Neural progenitor cell (in vitro differentiated cells): ENCODE data around the gene KDM4E. TPM values are rescaled to one million over a fixed set of nuclear protein-coding genes. Genes with fewer than 3 reads are reported as not detected.

Source experiments
- DNase-seq: peaks from one replicate; pipeline ENCODE4 v3.0.0-alpha.2; 2016; ENCODE audit warnings: low spot score
- H2AFZ ChIP-seq: fragments of 200-600 bp; sonication (generic); replicated peaks from 2 replicates; pipeline ENCODE4 v1.6.1; 2016; ENCODE audit warnings: antibody characterized with exemption
- H3F3A ChIP-seq: fragments of 200-600 bp; sonication (generic); 2 replicates; pipeline ENCODE4 v1.6.1; 2016; ENCODE audit warnings: antibody characterized with exemption, low read depth
- H3K27ac ChIP-seq: fragments of 200-600 bp; sonication (generic); 2 replicates; pipeline ENCODE4 v1.5.1; 2016; ENCODE audit warnings: mild to moderate bottlenecking
- H3K27me3 ChIP-seq: fragments of 200-600 bp; sonication (generic); 2 replicates; pipeline ENCODE4 v1.6.1; 2016; ENCODE audit warnings: mild to moderate bottlenecking, moderate library complexity
- H3K36me3 ChIP-seq: fragments of 200-600 bp; sonication (generic); 2 replicates; pipeline ENCODE4 v1.5.1; 2016
- H3K4me1 ChIP-seq: fragments of 200-600 bp; sonication (generic); 2 replicates; pipeline ENCODE4 v1.6.1; 2016; ENCODE audit warnings: mixed run types
- H3K4me2 ChIP-seq: fragments of 200-600 bp; sonication (generic); 2 replicates; pipeline ENCODE4 v1.6.1; 2016
- H3K4me3 ChIP-seq: fragments of 200-600 bp; sonication (generic); 2 replicates; pipeline ENCODE4 v1.5.1; 2016
- H3K79me2 ChIP-seq: fragments of 200-600 bp; sonication (generic); 2 replicates; pipeline ENCODE4 v1.6.1; 2016; ENCODE audit warnings: low read depth
- H3K9ac ChIP-seq: fragments of 200-600 bp; sonication (generic); 2 replicates; pipeline ENCODE4 v1.6.1; 2016
- H3K9me3 ChIP-seq: fragments of 200-600 bp; sonication (generic); 2 replicates; pipeline ENCODE4 v1.5.1; 2016; ENCODE audit warnings: low read depth
- H4K20me1 ChIP-seq: fragments of 200-600 bp; sonication (generic); 2 replicates; pipeline ENCODE4 v1.6.1; 2016; ENCODE audit warnings: low read depth
- H3K27ac Mint-ChIP-seq: 3 replicates; pipeline ENCODE4 v1.8.0; 2021; ENCODE audit warnings: mixed read lengths
- H3K27me3 Mint-ChIP-seq: 2 replicates; pipeline ENCODE4 v1.8.0; 2022; ENCODE audit warnings: low read depth, mild to moderate bottlenecking, inconsistent platforms, moderate library complexity, mixed read lengths; ENCODE audit not compliant: insufficient read depth
- H3K36me3 Mint-ChIP-seq: 3 replicates; pipeline ENCODE4 v1.8.0; 2021; ENCODE audit warnings: mixed read lengths
- H3K4me1 Mint-ChIP-seq: 3 replicates; pipeline ENCODE4 v1.8.0; 2021; ENCODE audit warnings: mixed read lengths
- H3K4me3 Mint-ChIP-seq: 3 replicates; pipeline ENCODE4 v1.8.0; 2021; ENCODE audit warnings: mild to moderate bottlenecking, moderate library complexity, mixed read lengths
- H3K9me3 Mint-ChIP-seq: 3 replicates; pipeline ENCODE4 v1.8.0; 2020; ENCODE audit warnings: mixed read lengths
- EZH2 ChIP-seq: fragments of 200-600 bp; sonication (generic); IDR thresholded peaks from 2 replicates; pipeline ENCODE4 v1.6.1; 2017; ENCODE audit warnings: antibody characterized with exemption, mild to moderate bottlenecking, moderate library complexity
- EZH2phosphoT487 ChIP-seq: fragments of 200-600 bp; sonication (generic); IDR thresholded peaks from 2 replicates; pipeline ENCODE4 v1.6.1; 2017; ENCODE audit warnings: antibody characterized with exemption
- total RNA-seq: library from RNA; depleted of rRNA; stranded (reverse); fragments of >200 nt; gene quantifications from 2 replicates; pipeline ENCODE4 v1.2.3, GENCODE V29; 2015; ENCODE audit warnings: low replicate concordance
- TF ChIP-seq, protein P1 (sequence below): fragments of 200-600 bp; sonication (generic); IDR thresholded peaks from 2 replicates; pipeline ENCODE4 v1.5.1; 2017; ENCODE audit warnings: antibody characterized with exemption, mild to moderate bottlenecking

KDM4E gene
- total RNA-seq, 1 donor from 2014 or later, result not detected

DNA sequence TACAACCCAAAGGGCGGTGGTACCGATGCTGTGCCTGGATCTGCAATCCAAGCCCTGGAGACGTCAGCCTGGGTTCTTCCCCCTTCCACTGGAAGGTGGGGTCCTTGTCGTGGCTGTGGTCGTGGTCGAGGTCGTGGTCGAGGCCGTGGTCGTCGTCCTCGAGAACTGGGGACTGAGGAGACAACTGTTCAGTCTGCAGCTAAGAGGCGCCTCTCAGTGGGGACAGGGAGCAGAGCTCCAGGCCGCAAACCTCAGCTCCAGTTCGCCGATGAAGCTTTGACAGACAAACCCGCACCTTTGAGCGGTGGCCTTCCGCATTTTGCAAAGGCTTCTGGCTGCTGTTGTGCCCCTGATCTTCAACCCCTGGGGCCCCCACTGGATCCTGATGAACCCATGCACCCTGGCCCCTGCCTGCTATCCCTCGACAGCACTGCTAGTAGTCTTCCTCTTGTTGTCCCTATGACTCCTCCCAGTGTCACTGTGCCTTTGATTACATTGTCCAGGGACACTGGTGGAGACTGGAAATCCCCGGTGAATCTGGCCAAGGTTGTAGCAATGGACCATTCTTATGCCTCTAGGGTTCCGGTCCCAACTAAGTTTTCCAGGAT is 25.6 kb downstream of the KDM4E start:
- Histone ChIP-seq H4K20me1 (no peaks in the 10 kb centered on the region), H3K27me3 (peaks cover 6% of the 10 kb centered on the region), H3K9ac (no peak overlapping the region), H3K4me3 (no peak overlapping the region), H3K36me3 (no peaks in the 10 kb centered on the region), H3K27ac (no peak overlapping the region), H3K4me2 (no peak overlapping the region), H2AFZ (no peak overlapping the region), H3F3A (no peaks in the 10 kb centered on the region), H3K79me2 (no peaks in the 10 kb centered on the region), H3K4me1 (no peaks in the 10 kb centered on the region), H3K9me3 (no peaks in the 10 kb centered on the region)
- no peaks in the 10 kb centered on the region for H3K4me1 Mint-ChIP-seq
- no peak overlapping the region for H3K4me3 Mint-ChIP-seq
- no peak for TF ChIP-seq EZH2
- TF ChIP-seq EZH2phosphoT487, result no peak
- TF ChIP-seq, protein P1, sequence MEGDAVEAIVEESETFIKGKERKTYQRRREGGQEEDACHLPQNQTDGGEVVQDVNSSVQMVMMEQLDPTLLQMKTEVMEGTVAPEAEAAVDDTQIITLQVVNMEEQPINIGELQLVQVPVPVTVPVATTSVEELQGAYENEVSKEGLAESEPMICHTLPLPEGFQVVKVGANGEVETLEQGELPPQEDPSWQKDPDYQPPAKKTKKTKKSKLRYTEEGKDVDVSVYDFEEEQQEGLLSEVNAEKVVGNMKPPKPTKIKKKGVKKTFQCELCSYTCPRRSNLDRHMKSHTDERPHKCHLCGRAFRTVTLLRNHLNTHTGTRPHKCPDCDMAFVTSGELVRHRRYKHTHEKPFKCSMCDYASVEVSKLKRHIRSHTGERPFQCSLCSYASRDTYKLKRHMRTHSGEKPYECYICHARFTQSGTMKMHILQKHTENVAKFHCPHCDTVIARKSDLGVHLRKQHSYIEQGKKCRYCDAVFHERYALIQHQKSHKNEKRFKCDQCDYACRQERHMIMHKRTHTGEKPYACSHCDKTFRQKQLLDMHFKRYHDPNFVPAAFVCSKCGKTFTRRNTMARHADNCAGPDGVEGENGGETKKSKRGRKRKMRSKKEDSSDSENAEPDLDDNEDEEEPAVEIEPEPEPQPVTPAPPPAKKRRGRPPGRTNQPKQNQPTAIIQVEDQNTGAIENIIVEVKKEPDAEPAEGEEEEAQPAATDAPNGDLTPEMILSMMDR, result no peak
- H3K36me3 Mint-ChIP-seq, result no peaks in the 10 kb centered on the region
- DNase-seq, result no peak
- H3K27me3 Mint-ChIP-seq, result no peaks in the 10 kb centered on the region
- H3K27ac Mint-ChIP-seq, result peak overlapping the region; percentile 35
- H3K9me3 Mint-ChIP-seq, result no peaks in the 10 kb centered on the region

- H3K36me3 ChIP-seq, result no peaks in the 10 kb centered on the region
- TF ChIP-seq EZH2phosphoT487 (no peak), EZH2 (no peak)
- TF ChIP-seq, protein P1, result no peak
- no peaks in the 10 kb centered on the region for H4K20me1 ChIP-seq
- H3K4me3 ChIP-seq, result no peak overlapping the region
- DNase-seq, result no peak
- H3K4me3 Mint-ChIP-seq, result no peak overlapping the region
- H3K9ac ChIP-seq, result no peak overlapping the region
- no peak overlapping the region for H2AFZ ChIP-seq
- H3F3A ChIP-seq, result no peaks in the 10 kb centered on the region
- no peaks in the 10 kb centered on the region for H3K9me3 ChIP-seq
- H3K27ac ChIP-seq, result no peak overlapping the region
- peaks cover 2% of the 10 kb centered on the region for H3K27me3 Mint-ChIP-seq
- H3K27me3 ChIP-seq, result peaks cover 6% of the 10 kb centered on the region
- no peak overlapping the region for H3K27ac Mint-ChIP-seq
- H3K4me1 ChIP-seq, result no peaks in the 10 kb centered on the region
- no peaks in the 10 kb centered on the region for H3K4me1 Mint-ChIP-seq
- H3K4me2 ChIP-seq, result no peak overlapping the region
- no peaks in the 10 kb centered on the region for H3K36me3 Mint-ChIP-seq
- H3K79me2 ChIP-seq, result no peaks in the 10 kb centered on the region
- no peaks in the 10 kb centered on the region for H3K9me3 Mint-ChIP-seq
Observed at GRCh38 chr11:95054356-95054755, 29.3 kb downstream of the KDM4E start.

DNA sequence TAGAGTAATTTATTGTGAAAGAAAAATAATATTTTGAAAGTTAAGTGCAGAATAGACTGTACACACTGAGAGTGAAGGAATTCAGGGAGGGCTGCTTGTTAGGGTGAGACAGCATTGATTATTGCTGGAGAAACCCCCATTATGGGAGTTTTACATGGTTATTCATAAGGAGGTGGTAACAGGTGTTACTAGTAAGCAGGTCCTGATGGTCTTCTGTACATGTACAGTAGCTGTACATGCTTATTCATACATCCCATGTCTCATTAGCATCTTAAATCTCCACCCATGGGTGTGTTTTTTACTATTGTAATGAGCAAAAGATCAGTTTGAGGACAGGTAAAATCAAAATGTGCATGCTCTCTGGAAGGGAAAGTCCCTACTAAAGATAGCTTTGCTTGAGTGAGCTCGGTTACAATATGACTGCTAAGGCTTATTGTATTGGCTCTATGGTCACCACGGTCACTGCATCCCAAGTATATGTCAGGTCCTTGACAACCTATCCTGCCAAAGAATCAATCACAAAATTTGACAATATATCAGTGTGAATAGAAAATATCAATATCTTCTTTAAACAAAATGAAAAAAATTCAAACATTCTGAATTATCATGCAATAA is 30.3 kb downstream of the KDM4E start:
- Histone ChIP-seq H3K27me3 (peaks cover 7% of the 10 kb centered on the region), H3K9me3 (no peaks in the 10 kb centered on the region), H3K4me1 (no peaks in the 10 kb centered on the region), H3K4me2 (no peak overlapping the region), H2AFZ (no peak overlapping the region), H3K36me3 (no peaks in the 10 kb centered on the region), H3K27ac (no peak overlapping the region), H3K79me2 (no peaks in the 10 kb centered on the region), H3K4me3 (no peak overlapping the region), H3K9ac (no peak overlapping the region), H3F3A (no peaks in the 10 kb centered on the region), H4K20me1 (no peaks in the 10 kb centered on the region)
- no peaks in the 10 kb centered on the region for H3K4me1 Mint-ChIP-seq
- TF ChIP-seq EZH2phosphoT487 (no peak), EZH2 (no peak)
- TF ChIP-seq, protein P1, result no peak
- H3K27me3 Mint-ChIP-seq, result peaks cover 3% of the 10 kb centered on the region
- no peak overlapping the region for H3K4me3 Mint-ChIP-seq
- DNase-seq, result no peak
- no peaks in the 10 kb centered on the region for H3K9me3 Mint-ChIP-seq
- no peak overlapping the region for H3K27ac Mint-ChIP-seq
- no peaks in the 10 kb centered on the region for H3K36me3 Mint-ChIP-seq
